GM23248 (cell line): ENCODE measurements around the gene AMFR.

Source experiments
- EZH2 ChIP-seq: fragments of 200-600 bp; sonication (generic); IDR thresholded peaks from 2 replicates; pipeline ENCODE4 v1.6.1; 2018; ENCODE audit warnings: antibody characterized with exemption, mild to moderate bottlenecking; ENCODE audit not compliant: insufficient read depth, poor library complexity, severe bottlenecking
- EZH2phosphoT487 ChIP-seq: fragments of 200-600 bp; sonication (generic); IDR thresholded peaks from 2 replicates; pipeline ENCODE4 v1.6.1; 2018; ENCODE audit warnings: antibody characterized with exemption, moderate library complexity, mild to moderate bottlenecking, low read depth; ENCODE audit not compliant: insufficient read depth

- TF ChIP-seq EZH2 (no peak), EZH2phosphoT487 (no peak)
These were observed 37.1 kb downstream of the AMFR start for GRCh38 chr16:56388209-56388608.
